Measurements from ENCODE around the gene ALDH3B1. TPM values are rescaled to one million over a fixed set of nuclear protein-coding genes. Genes with fewer than 3 reads are reported as not detected.
"Not testable (repeated sequence)": the region's sequence is repeated elsewhere in the genome, so short reads cannot be mapped to it uniquely, and the experiment has no call there.

The ALDH3B1 gene
- 24.9 and 57.6 TPM in 2 replicates for total RNA-seq
- polyA plus RNA-seq: 19.1 and 39.0 TPM in 2 replicates
- 28.9 and 61.9 TPM in 2 replicates for polyA plus RNA-seq (2012)
- polyA minus RNA-seq (ENCODE audit: low replicate concordance): 14.7 and 50.0 TPM in 2 replicates

- Histone ChIP-seq H3K4me2 (ENCODE audit: extremely low read depth, insufficient read depth, low read length) (peak within 1 kb of the TSS; percentile 85), H4K20me1 (ENCODE audit: control insufficient read depth, extremely low read depth, insufficient read depth, low read length) (no peaks in the 10 kb centered on the region), H3K79me2 (ENCODE audit: control insufficient read depth, insufficient read depth, low read length) (peaks cover 21% of the 10 kb centered on the region), H3K27me3 (ENCODE audit: control insufficient read depth, insufficient read depth, low read length) (no peaks in the 10 kb centered on the region), H3K4me1 (ENCODE audit: control insufficient read depth, extremely low read depth, insufficient read depth, low read length) (peaks cover 33% of the 10 kb centered on the region), H2AFZ (ENCODE audit: low read length) (no peak within 1 kb of the TSS), H3K36me3 (ENCODE audit: control insufficient read depth, insufficient read depth, low read length) (peaks cover 6% of the 10 kb centered on the region), H3K9ac (ENCODE audit: insufficient read depth, low read length) (peak within 1 kb of the TSS; percentile 95), H3K27ac (ENCODE audit: insufficient read depth, low read length) (peak within 1 kb of the TSS; percentile 97), H3K9me3 (ENCODE audit: control insufficient read depth, insufficient read depth, low read depth, low read length) (no peaks in the 10 kb centered on the region), H3K4me3 (replicated peaks in 1 of 4; ENCODE audit: control extremely low read depth in 1 of 4, insufficient read depth in 1 of 4, low read depth in 3 of 4, low read length in 4 of 4) (peak within 1 kb of the TSS; percentile 52 to 67 (median 60))
- TF ChIP-seq CTCF (conservative IDR thresholded peaks at IDR 0.05 in 1 of 2, IDR thresholded peaks at IDR 0.05 in 1 of 2; ENCODE audit: low read depth in 1 of 2, low read length in 2 of 2): no peak
- no peak for TF ChIP-seq EZH2 (IDR thresholded peaks at IDR 0.05; ENCODE audit: low read length, missing control alignments)
- DNase-seq (ENCODE audit: low read depth in 2 of 2): peak; percentile 74 to 91
Measured at GRCh38 chr11:68010090-68011041, at the start of gene ALDH3B1. Gene ALDH3B1, plus strand, starts transcription at chr11:68010327. Its CDS starts 4,971 bp downstream, at chr11:68015298.

- H2AFZ ChIP-seq (ENCODE audit: low read length); H3K27me3 ChIP-seq (ENCODE audit: control insufficient read depth, insufficient read depth, low read length); H3K4me2 ChIP-seq (ENCODE audit: extremely low read depth, insufficient read depth, low read length); H3K9me3 ChIP-seq (ENCODE audit: control insufficient read depth, insufficient read depth, low read depth, low read length); H3K27ac ChIP-seq (ENCODE audit: insufficient read depth, low read length); H3K9ac ChIP-seq (ENCODE audit: insufficient read depth, low read length); H3K79me2 ChIP-seq (ENCODE audit: control insufficient read depth, insufficient read depth, low read length); H4K20me1 ChIP-seq (ENCODE audit: control insufficient read depth, extremely low read depth, insufficient read depth, low read length); H3K36me3 ChIP-seq (ENCODE audit: control insufficient read depth, insufficient read depth, low read length); DNase-seq (ENCODE audit: low read depth in 2 of 2); H3K4me1 ChIP-seq (ENCODE audit: control insufficient read depth, extremely low read depth, insufficient read depth, low read length); H3K4me3 ChIP-seq (replicated peaks in 1 of 4; ENCODE audit: control extremely low read depth in 1 of 4, insufficient read depth in 1 of 4, low read depth in 3 of 4, low read length in 4 of 4): not testable (repeated sequence)
Measured at GRCh38 chr11:67963217-67963616, 46.9 kb upstream of the ALDH3B1 start.

- not testable (repeated sequence) for H4K20me1 ChIP-seq (ENCODE audit: control insufficient read depth, extremely low read depth, insufficient read depth, low read length); H3K9ac ChIP-seq (ENCODE audit: insufficient read depth, low read length); H3K4me2 ChIP-seq (ENCODE audit: extremely low read depth, insufficient read depth, low read length); H3K27me3 ChIP-seq (ENCODE audit: control insufficient read depth, insufficient read depth, low read length); DNase-seq (ENCODE audit: low read depth in 2 of 2); H3K79me2 ChIP-seq (ENCODE audit: control insufficient read depth, insufficient read depth, low read length); H3K9me3 ChIP-seq (ENCODE audit: control insufficient read depth, insufficient read depth, low read depth, low read length); H3K4me1 ChIP-seq (ENCODE audit: control insufficient read depth, extremely low read depth, insufficient read depth, low read length); H3K4me3 ChIP-seq (replicated peaks in 1 of 4; ENCODE audit: control extremely low read depth in 1 of 4, insufficient read depth in 1 of 4, low read depth in 3 of 4, low read length in 4 of 4); H3K36me3 ChIP-seq (ENCODE audit: control insufficient read depth, insufficient read depth, low read length); H3K27ac ChIP-seq (ENCODE audit: insufficient read depth, low read length); H2AFZ ChIP-seq (ENCODE audit: low read length)
Measured at GRCh38 chr11:67963879-67964278, 46.2 kb upstream of the ALDH3B1 start.

- not testable (repeated sequence) for H2AFZ ChIP-seq (ENCODE audit: low read length); H3K27me3 ChIP-seq (ENCODE audit: control insufficient read depth, insufficient read depth, low read length); H3K4me3 ChIP-seq (replicated peaks in 1 of 4; ENCODE audit: control extremely low read depth in 1 of 4, insufficient read depth in 1 of 4, low read depth in 3 of 4, low read length in 4 of 4); H3K9me3 ChIP-seq (ENCODE audit: control insufficient read depth, insufficient read depth, low read depth, low read length); H3K79me2 ChIP-seq (ENCODE audit: control insufficient read depth, insufficient read depth, low read length); DNase-seq (ENCODE audit: low read depth in 2 of 2); H3K9ac ChIP-seq (ENCODE audit: insufficient read depth, low read length); H3K27ac ChIP-seq (ENCODE audit: insufficient read depth, low read length); H3K36me3 ChIP-seq (ENCODE audit: control insufficient read depth, insufficient read depth, low read length); H4K20me1 ChIP-seq (ENCODE audit: control insufficient read depth, extremely low read depth, insufficient read depth, low read length); H3K4me2 ChIP-seq (ENCODE audit: extremely low read depth, insufficient read depth, low read length); H3K4me1 ChIP-seq (ENCODE audit: control insufficient read depth, extremely low read depth, insufficient read depth, low read length)
Measured at GRCh38 chr11:67964746-67965145, 45.4 kb upstream of the ALDH3B1 start.

GRCh38 chr11:67965830-67966348 is 44.2 kb upstream of the ALDH3B1 start:
- not testable (repeated sequence) for H3K9ac ChIP-seq (ENCODE audit: insufficient read depth, low read length); H3K4me3 ChIP-seq (replicated peaks in 1 of 4; ENCODE audit: control extremely low read depth in 1 of 4, insufficient read depth in 1 of 4, low read depth in 3 of 4, low read length in 4 of 4); H4K20me1 ChIP-seq (ENCODE audit: control insufficient read depth, extremely low read depth, insufficient read depth, low read length); DNase-seq (ENCODE audit: low read depth in 2 of 2); H3K36me3 ChIP-seq (ENCODE audit: control insufficient read depth, insufficient read depth, low read length); H3K9me3 ChIP-seq (ENCODE audit: control insufficient read depth, insufficient read depth, low read depth, low read length); H3K27ac ChIP-seq (ENCODE audit: insufficient read depth, low read length); H3K4me2 ChIP-seq (ENCODE audit: extremely low read depth, insufficient read depth, low read length); H2AFZ ChIP-seq (ENCODE audit: low read length); H3K4me1 ChIP-seq (ENCODE audit: control insufficient read depth, extremely low read depth, insufficient read depth, low read length); H3K79me2 ChIP-seq (ENCODE audit: control insufficient read depth, insufficient read depth, low read length); H3K27me3 ChIP-seq (ENCODE audit: control insufficient read depth, insufficient read depth, low read length)

- H3K79me2 ChIP-seq (ENCODE audit: control insufficient read depth, insufficient read depth, low read length): not testable (repeated sequence)
Measured at GRCh38 chr11:67974746-67975145, 35.4 kb upstream of the ALDH3B1 start.

More at GRCh38 chr11:67974746-67975145, 35.4 kb upstream of the ALDH3B1 start:
- H3K27me3 ChIP-seq (ENCODE audit: control insufficient read depth, insufficient read depth, low read length); H4K20me1 ChIP-seq (ENCODE audit: control insufficient read depth, extremely low read depth, insufficient read depth, low read length); H2AFZ ChIP-seq (ENCODE audit: low read length); H3K36me3 ChIP-seq (ENCODE audit: control insufficient read depth, insufficient read depth, low read length); H3K4me1 ChIP-seq (ENCODE audit: control insufficient read depth, extremely low read depth, insufficient read depth, low read length); H3K9me3 ChIP-seq (ENCODE audit: control insufficient read depth, insufficient read depth, low read depth, low read length); H3K9ac ChIP-seq (ENCODE audit: insufficient read depth, low read length); H3K4me2 ChIP-seq (ENCODE audit: extremely low read depth, insufficient read depth, low read length); DNase-seq (ENCODE audit: low read depth in 2 of 2); H3K4me3 ChIP-seq (replicated peaks in 1 of 4; ENCODE audit: control extremely low read depth in 1 of 4, insufficient read depth in 1 of 4, low read depth in 3 of 4, low read length in 4 of 4); H3K27ac ChIP-seq (ENCODE audit: insufficient read depth, low read length): not testable (repeated sequence)
